CD4-positive, alpha-beta T cell treated with Interleukin-6 for 4 hours (primary cell): Measurements from ENCODE around the gene STARD10.

ENCODE experiments used
- DNase-seq: peaks from one replicate; pipeline ENCODE4 v3.0.0-alpha.2; 2020; ENCODE audit warnings: mixed read lengths

The STARD10 gene

DNA sequence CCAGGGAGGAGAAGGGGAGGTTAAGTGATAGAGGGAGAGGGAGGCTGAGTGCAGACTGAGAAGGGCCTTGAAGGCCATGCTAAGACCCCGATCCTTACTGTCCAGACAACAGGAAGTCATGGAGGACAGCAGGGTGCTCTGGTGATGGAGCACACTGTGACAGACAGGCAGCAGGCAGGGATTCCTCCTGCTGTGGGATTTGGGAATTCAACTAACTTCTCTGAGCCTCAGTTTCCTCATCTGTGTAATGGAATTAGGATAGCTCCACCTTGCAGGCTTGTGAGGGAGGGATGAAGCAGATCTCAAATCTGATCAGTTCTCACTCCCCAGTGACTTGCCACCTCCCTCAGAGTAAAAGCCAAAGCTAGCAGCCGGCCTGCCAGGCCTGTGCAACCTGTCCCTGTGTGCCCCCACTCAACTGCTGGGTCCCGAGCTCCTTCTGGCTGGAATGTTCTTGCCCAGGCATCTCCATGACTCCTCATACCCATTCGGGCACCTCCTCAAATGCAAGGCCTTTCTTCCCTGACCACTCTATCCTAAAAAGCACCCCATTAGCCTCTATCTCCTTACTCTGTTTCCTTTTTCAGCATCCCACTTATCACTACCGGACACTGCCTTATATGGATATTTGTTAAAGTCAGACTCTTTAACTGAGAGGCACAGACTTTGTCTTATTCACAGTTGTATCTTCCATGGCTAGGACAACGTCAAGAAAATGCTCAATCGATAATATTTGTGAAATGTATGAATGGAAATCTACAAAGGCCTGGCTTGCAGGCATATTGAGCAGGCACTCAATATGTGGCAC is 51.1 kb downstream of the STARD10 start:
- DNase-seq, result no peak

- DNase-seq, result no peak
Measured at GRCh38 chr11:72741849-72742512, 51.9 kb downstream of the STARD10 start.

GRCh38 chr11:72741429-72741833 is 52.4 kb downstream of the STARD10 start:
- DNase-seq, result no peak

DNA sequence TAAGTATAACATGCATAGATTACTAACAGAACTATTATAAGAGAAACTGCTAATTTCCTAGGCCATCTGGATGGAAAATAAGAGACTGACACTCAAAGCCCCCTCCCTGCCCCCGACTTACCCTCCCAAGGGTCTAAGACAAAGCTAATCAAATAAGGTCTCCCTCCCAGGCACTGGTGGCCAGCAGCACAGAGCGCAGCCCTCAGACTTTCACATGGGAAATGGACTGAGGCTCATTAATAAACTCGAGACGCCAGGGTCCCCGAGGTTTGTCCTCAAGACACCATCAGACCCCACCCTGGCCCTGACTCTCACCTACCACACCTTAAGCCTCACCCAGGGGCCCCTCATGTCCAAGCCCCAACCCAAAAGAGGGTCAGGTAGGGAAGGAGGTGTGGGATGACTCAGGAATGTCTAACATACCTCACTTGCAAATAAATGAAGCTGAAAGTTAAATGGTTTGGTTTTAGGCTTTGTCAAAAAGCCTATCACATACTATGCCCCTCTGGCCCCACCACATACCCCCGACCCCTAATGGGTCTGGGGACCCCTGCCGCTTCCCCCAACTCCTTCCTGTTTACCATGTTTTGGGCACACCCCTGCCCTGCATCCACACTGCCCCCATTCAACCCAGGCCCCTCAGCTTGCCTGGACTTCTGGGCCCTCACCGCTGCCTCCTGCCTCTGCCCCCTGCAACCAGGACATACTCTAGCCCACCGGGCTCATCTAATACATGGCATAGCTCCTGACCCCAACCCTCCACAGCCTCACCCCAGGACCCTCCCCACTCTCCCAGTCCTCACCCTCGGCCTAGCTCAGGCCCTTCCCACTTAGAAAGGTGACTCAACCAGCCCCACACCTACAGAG is 53.1 kb downstream of the STARD10 start:
- no peak for DNase-seq

GRCh38 chr11:72740060-72740424 is 53.8 kb downstream of the STARD10 start:
- DNase-seq, result no peak

GRCh38 chr11:72739240-72740059 is 54.4 kb downstream of the STARD10 start:
- DNase-seq, result no peak

GRCh38 chr11:72738199-72739141 is 55.4 kb downstream of the STARD10 start:
- DNase-seq, result no peak

GRCh38 chr11:72737336-72737735 is 56.5 kb downstream of the STARD10 start:
- no peak for DNase-seq

- peak; percentile 72 for DNase-seq
Measured at GRCh38 chr11:72736452-72737069, 57.3 kb downstream of the STARD10 start.

DNA sequence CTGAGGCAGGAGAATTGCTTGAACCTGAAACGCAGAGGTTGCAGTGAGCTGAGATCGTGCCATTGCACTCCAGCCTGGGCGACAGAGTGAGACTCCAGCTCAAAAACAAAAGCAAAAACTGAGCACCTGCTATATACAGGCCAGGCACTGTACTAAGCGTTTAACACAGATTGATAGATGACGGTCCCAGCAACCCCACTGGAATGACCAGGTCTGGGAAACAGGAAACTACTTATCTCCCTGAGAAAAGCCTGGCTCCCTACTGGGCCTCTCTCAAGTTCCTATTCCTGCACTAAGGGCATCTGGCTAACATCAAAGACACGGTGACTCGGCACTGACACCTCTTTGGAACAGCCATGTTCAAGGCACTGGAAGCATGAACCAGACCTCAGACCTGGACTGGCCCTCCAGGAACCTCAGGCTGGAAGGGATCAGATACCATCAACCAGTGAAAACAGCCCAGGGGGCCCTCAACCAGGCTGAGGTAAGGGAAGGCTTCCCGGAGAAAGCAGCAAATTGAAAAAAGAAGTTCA is 58.3 kb downstream of the STARD10 start:
- no peak for DNase-seq

GRCh38 chr11:72732329-72732728 is 61.5 kb downstream of the STARD10 start:
- DNase-seq, result no peak

DNA sequence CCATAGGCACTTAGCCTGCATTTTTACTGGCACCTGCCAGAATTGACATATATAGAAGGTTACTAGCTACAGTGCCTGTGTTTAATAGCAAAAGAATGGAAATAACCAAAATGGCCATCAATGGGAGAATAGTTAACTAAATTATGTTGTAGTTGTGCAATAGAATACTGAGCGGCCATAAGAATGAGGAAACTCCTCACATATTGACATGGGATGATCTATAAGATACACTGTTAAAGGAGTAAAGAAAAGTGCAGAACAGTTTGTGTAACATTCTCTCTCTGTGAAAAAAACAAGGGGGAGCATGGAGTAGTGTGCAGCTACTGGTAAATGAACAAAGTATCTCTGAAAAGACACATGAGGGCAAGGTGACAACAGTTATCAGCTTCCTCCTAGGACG is 63.1 kb downstream of the STARD10 start:
- DNase-seq, result no peak

DNA sequence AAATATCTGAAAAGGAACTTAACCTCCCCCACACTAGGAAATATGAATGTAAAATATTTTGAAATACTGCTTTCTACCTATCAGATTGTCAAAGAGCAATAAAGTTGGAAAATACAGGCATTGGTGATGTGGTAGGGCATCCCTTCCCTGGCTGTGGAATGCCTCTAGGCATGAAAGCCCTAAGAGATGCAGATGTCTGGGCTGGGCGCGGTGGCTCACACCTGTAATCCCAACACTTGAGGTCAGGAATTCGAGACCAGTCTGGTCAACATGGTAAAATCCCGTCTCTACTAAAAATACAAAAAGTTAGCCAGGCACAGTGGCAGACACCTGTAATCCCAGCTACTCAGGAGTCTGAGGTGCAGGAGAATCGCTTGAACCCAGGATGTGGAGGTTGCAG is 63.6 kb downstream of the STARD10 start:
- no peak for DNase-seq

GRCh38 chr11:72727521-72727920 is 66.3 kb downstream of the STARD10 start:
- DNase-seq, result no peak

DNA sequence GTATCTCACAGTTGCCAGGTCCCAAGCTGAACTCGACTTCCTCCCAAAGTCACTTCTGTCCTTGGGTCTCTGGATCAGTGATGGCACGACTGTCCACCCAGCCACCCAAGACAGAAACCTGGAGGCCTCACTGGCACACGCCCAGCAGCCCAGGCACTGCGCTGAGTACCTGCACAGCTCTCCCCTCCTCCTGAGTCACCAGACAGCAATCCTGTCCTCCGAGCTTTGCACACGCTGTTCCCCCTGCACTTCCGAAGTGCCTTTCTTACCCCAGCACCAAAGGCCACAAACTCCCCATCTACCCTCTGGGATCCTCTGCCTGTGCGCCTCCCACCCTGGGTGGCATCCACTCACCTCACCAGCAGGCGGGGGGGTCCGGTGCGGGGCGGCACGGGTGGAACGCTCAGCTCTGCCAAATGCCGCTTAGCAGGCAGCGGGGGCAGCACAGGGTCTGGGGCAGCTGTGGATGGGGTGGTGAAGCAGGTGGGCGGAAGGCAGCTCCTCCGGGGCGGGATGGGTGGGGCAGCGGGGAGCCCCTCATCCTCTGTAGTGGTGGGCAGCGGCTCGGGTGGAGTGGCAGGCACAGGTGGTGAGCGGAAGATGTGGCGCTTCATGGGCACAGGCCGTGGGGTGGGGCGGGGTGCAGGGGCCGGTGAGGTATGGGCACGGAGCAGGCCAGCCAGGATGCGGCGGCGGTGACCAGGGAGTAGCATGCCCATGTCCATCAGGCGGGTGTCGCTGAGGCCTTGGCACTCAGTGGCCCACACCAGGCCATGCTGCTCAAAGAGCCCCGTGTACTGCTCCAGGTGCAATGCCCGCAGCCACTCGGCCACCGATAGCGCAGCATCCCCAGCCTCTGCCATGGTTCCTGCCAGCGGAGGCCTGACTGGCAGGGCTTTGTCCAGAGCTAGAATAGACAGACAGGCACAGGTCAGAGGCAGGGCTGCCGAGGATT is 67.3 kb downstream of the STARD10 start:
- DNase-seq, result no peak

- no peak for DNase-seq
Measured at GRCh38 chr11:72725724-72726028, 68.2 kb downstream of the STARD10 start.

DNA sequence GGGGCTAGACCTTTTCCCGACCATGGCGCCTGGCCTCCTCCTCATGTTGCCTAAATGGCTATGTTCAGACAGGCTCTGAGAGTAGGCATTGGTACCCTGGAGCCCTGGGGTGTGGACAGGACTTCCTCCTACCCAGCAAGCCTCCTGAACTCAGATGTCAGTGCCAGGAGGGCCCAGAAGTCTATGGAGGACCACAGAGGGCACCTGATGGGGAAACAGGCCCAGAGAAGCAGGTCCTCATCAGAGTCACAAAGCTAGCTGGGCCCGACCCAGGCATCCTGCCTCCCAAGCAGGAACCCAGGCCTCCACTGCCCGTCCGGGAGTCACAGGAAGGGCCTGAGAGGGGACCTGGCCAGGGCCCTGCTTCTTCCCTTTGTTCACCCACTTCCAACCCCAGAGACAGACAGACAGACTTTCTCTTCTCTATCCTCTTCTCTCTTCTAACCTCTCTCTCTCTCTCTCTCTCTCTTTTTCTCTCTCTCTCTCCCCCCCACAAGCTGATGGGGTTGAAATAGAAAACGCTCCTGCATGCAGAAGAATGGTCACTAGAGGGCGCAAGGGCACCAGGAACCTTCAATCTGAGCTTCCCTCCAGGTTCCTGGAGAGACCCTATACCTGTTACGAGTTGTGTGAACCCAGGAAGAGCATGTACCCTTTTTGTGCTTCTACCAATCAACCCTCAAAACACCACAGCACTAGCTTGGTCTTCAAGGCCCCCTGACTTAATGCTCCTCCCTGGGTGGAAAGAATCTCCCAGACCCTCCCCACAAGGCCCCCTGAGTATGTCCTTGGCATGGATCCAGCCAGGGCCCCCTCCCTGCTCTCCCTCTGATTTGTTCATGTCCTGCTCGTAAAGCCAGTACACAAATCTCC is 68.8 kb downstream of the STARD10 start:
- peak; percentile 88 for DNase-seq

GRCh38 chr11:72724021-72724551 is 69.8 kb downstream of the STARD10 start:
- no peak for DNase-seq
